Esophagus muscularis mucosa (tissue), 4 donors: ENCODE results near the gene F7. TPM values are rescaled to one million over a fixed set of nuclear protein-coding genes. Genes with fewer than 3 reads are reported as not detected.

ENCODE experiments used
- DNase-seq: peaks from one replicate; pipeline ENCODE4 v3.0.0-alpha.2; 2017; ENCODE audit errors: extremely low spot score
- H3K27ac ChIP-seq, 4 donors: fragments of 200-600 bp; sonication (generic); replicated peaks in 1 of 4; 1 replicate in 3 of 4; 2 replicates in 1 of 4; pipeline ENCODE4 v1.5.1; 2016 to 2019; ENCODE audit warnings: mild to moderate bottlenecking in 1 of 4
- H3K27me3 ChIP-seq, 4 donors: fragments of 200-600 bp; sonication (generic); one replicate each; pipeline versions ENCODE4 v1.5.1 to v1.6.0; 2016 to 2019
- H3K36me3 ChIP-seq, 4 donors: fragments of 200-600 bp; sonication (generic); one replicate each; pipeline ENCODE4 v1.5.1; 2016 to 2019
- H3K4me1 ChIP-seq, 4 donors: fragments of 200-600 bp; sonication (generic); one replicate each; pipeline ENCODE4 v1.5.1; 2016 to 2019
- H3K4me3 ChIP-seq, 4 donors: fragments of 200-600 bp; sonication (generic); 1 replicate in 2 of 4; 2 replicates in 2 of 4; pipeline ENCODE4 v1.5.1; 2016 to 2019; ENCODE audit warnings: mild to moderate bottlenecking in 4 of 4, moderate library complexity in 1 of 4
- H3K9me3 ChIP-seq, 4 donors: fragments of 200-600 bp; sonication (generic); 1 replicate in 3 of 4; 2 replicates in 1 of 4; pipeline ENCODE4 v1.5.1; 2016 to 2019
- EP300 ChIP-seq: sonication (generic); formaldehyde crosslinking; IDR thresholded peaks from one replicate; pipeline ENCODE4 v1.6.1; 2017; ENCODE audit warnings: antibody characterized with exemption
- POLR2A ChIP-seq: fragments of 450-650 bp; IDR thresholded peaks from one replicate; pipeline ENCODE4 v1.6.1; 2017; ENCODE audit warnings: antibody characterized with exemption, moderate library complexity, mild to moderate bottlenecking, low read depth
- POLR2AphosphoS5 ChIP-seq, 2 donors: sonication (generic); formaldehyde crosslinking; IDR thresholded peaks; one replicate each; pipeline ENCODE4 v1.6.1; 2017; ENCODE audit warnings: antibody characterized with exemption in 2 of 2
- whole genome bisulfite sequencing: methylation state at CpG from one replicate; pipeline ENCODE4 v1.1.5; 2018; 5-methylcytosine and 5-hydroxymethylcytosine counted together
- intact Hi-C: fragments of 100-400 bp; cut with DNase I; formaldehyde crosslinking; loops from one replicate; pipeline ENCODE4 v1.15.1; 2023
- total RNA-seq, 4 donors: library from RNA; depleted of rRNA; stranded (reverse); fragments of >200 nt; gene quantifications; one replicate each; pipeline versions ENCODE4 v1.1.0 to v1.2.1, GENCODE V29; 2016
- TF ChIP-seq, protein P1 (sequence below), 3 experiments: fragments of 200-600 bp in 2 of 3; fragments of 450-650 bp in 1 of 3; sonication (generic) in 2 of 3; IDR thresholded peaks; one replicate each; pipeline ENCODE4 v1.5.1; 2017 to 2019; ENCODE audit warnings: antibody characterized with exemption in 3 of 3, mild to moderate bottlenecking in 2 of 3, moderate library complexity in 1 of 3

Gene F7
- total RNA-seq, 4 donors from 2014 or later, result 0.66 to 1.6 TPM; not detected in 2

DNA sequence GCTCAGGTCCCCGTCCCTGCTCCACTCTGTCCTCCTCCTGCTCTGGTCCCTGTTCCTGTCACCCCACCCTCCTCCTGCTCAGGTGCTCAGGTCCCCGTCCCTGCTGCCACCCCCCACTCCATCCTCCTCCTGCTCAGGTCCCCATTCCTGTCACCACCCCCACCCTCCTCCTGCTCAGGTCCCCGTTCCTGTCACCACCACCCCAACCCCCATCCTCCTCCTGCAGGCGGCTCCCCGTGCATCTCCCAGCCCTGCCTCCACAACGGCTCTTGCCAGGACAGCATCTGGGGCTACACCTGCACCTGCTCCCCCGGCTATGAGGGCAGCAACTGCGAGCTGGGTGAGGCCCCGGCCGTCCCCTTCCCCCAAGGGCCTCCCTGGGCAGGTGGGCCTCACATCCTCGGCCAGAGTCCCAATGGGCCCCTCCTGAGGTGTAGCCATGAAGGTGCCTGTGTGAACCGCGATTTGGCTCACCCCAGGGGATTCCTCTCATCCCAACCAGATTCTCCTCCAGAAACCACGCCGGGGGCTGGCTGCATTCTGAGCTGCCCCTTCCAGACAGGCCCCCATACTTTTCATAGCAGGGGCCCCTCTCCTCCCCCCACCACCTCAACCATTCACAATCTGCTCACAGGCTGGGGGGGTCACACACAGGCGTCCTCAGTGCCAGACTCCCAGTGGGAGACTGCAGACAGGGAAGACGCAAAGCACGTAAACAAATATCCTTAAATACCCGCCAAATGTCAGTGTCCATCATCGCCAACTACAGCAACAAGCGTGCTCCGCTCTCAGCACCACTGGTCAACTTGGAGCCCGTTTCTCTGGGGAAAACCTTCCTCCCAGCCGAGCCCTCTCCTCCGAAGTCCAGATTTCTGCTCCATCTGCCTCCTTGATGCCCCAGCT lies 57.4 kb downstream of the F7 start:
- Histone ChIP-seq H3K27me3 (peaks cover 0 to 42% (median 10%) of the 10 kb centered on the region in 4 donors), H3K27ac (no peak overlapping the region), H3K4me3 (no peak overlapping the region), H3K4me1 (no peaks in the 10 kb centered on the region), H3K9me3 (no peaks in the 10 kb centered on the region), H3K36me3 (no peaks in the 10 kb centered on the region)
- no peak for DNase-seq
- intact Hi-C loops, result no loop called here
- TF ChIP-seq EP300 (no peak), POLR2A (no peak), POLR2AphosphoS5 (IDR thresholded peaks at IDR 0.05) (no peak)
- TF ChIP-seq, protein P1, sequence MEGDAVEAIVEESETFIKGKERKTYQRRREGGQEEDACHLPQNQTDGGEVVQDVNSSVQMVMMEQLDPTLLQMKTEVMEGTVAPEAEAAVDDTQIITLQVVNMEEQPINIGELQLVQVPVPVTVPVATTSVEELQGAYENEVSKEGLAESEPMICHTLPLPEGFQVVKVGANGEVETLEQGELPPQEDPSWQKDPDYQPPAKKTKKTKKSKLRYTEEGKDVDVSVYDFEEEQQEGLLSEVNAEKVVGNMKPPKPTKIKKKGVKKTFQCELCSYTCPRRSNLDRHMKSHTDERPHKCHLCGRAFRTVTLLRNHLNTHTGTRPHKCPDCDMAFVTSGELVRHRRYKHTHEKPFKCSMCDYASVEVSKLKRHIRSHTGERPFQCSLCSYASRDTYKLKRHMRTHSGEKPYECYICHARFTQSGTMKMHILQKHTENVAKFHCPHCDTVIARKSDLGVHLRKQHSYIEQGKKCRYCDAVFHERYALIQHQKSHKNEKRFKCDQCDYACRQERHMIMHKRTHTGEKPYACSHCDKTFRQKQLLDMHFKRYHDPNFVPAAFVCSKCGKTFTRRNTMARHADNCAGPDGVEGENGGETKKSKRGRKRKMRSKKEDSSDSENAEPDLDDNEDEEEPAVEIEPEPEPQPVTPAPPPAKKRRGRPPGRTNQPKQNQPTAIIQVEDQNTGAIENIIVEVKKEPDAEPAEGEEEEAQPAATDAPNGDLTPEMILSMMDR (IDR thresholded peaks at IDR 0.05), result no peak
- WGBS, result 34% methylated on average over 21 of the region's 25 CpGs

DNA sequence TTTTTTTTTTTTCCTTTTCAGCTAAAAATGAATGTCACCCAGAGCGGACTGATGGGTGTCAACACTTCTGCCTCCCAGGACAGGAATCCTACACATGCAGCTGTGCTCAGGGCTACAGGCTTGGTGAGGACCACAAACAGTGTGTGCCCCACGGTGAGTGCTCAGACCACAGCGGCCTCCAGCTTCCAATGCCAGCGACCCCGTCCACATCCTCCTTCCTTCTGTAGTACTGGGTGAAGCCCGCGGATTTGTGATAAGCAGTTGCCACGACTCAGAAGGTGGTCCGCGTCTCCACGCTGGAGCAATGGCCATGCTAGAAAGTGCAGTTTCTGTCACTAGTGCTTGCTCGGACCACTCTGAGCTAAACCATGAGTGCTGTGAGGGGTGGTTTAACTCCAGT lies 58.9 kb downstream of the F7 start:
- no peak for DNase-seq
- intact Hi-C loops, result no loop called here
- H3K4me3 ChIP-seq, result no peak overlapping the region
- TF ChIP-seq, protein P1 (IDR thresholded peaks at IDR 0.05), result no peak
- TF ChIP-seq POLR2AphosphoS5 (IDR thresholded peaks at IDR 0.05) (no peak), POLR2A (no peak), EP300 (no peak)
- no peaks in the 10 kb centered on the region for H3K9me3 ChIP-seq
- no peak overlapping the region for H3K27ac ChIP-seq
- H3K27me3 ChIP-seq, result peaks cover 0 to 29% (median 10%) of the 10 kb centered on the region in 4 donors
- H3K36me3 ChIP-seq, result peaks cover 0 to 8% (median 0%) of the 10 kb centered on the region in 4 donors
- H3K4me1 ChIP-seq, result no peaks in the 10 kb centered on the region
- WGBS, result 88% methylated on average over 5 of the region's 12 CpGs

DNA sequence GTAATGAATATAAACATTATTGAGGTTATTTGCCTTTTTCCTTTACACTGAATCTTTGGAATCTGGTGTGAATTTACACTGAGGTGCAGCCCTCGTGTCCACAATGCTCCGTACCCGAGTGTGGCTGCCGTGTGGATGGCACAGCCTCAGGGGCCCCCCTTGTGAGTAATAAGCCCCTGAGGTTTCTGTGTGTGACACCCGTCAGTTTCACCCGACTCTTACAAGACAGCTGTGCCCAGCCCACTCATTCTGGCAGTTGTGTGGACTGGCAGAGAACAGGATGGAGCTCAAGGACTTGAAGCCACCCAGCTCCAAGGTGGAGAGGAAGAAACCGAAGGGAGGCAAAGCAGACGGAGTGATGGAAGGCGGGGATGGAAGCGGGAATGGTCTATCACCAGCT lies 60.7 kb downstream of the F7 start:
- no peak for DNase-seq
- H3K27ac ChIP-seq, result no peak overlapping the region
- TF ChIP-seq, protein P1 (IDR thresholded peaks at IDR 0.05), result no peak
- TF ChIP-seq POLR2AphosphoS5 (IDR thresholded peaks at IDR 0.05) (no peak), POLR2A (no peak), EP300 (no peak)
- 98% methylated on average over 10 of the region's 10 CpGs for WGBS
- peaks cover 0 to 22% (median 4%) of the 10 kb centered on the region in 4 donors for H3K36me3 ChIP-seq
- H3K9me3 ChIP-seq, result no peaks in the 10 kb centered on the region
- intact Hi-C loops, result no loop called here
- H3K4me3 ChIP-seq, result no peak overlapping the region
- peaks cover 0 to 19% (median 6%) of the 10 kb centered on the region in 4 donors for H3K27me3 ChIP-seq
- peaks cover 0 to 3% (median 0%) of the 10 kb centered on the region in 4 donors for H3K4me1 ChIP-seq

DNA sequence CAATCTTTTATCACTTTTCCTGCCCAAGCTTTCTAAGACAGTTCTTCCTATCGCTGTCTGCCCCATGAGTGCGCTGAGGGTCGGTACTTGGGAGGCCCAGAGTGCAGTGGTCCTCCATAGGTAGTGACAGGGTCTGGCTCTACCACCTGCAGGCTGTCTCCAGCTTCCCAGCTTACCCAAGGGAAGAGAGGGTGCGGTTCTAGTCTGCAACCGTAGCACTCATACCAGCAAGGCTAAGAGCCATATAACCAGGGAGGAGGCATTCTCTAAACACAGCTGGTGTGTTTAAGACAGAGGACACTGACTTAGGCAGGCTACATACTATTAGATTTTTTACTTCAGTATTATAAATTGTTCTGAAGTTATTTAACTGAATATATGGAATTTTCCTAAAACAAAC lies 61.1 kb downstream of the F7 start:
- peaks cover 0 to 26% (median 8%) of the 10 kb centered on the region in 4 donors for H3K36me3 ChIP-seq
- H3K27me3 ChIP-seq, result peaks cover 0 to 15% (median 5%) of the 10 kb centered on the region in 4 donors
- DNase-seq, result no peak
- intact Hi-C loops, result no loop called here
- H3K27ac ChIP-seq, result no peak overlapping the region
- H3K4me3 ChIP-seq, result no peak overlapping the region
- TF ChIP-seq, protein P1 (IDR thresholded peaks at IDR 0.05), result no peak
- TF ChIP-seq POLR2A, result no peak
- no peak for TF ChIP-seq POLR2AphosphoS5 (IDR thresholded peaks at IDR 0.05)
- no peak for TF ChIP-seq EP300
- H3K4me1 ChIP-seq, result peaks cover 0 to 3% (median 0%) of the 10 kb centered on the region in 4 donors
- WGBS, result 92% methylated on average over 5 of the region's 5 CpGs
- no peaks in the 10 kb centered on the region for H3K9me3 ChIP-seq
